B cell (primary cell): ENCODE data around the gene XYLT1.

Experiments used
- EZH2 ChIP-seq: IDR thresholded peaks from 2 replicates; pipeline ENCODE4 v1.6.1; 2012; ENCODE audit warnings: borderline replicate concordance, low read depth, mild to moderate bottlenecking, moderate library complexity, low read length; ENCODE audit not compliant: insufficient read depth, poor library complexity, severe bottlenecking
- TF ChIP-seq, protein P1 (sequence below): fragments of 200-600 bp; IDR thresholded peaks from one replicate; pipeline ENCODE4 v1.8.0; 2022; ENCODE audit warnings: antibody characterized with exemption, mild to moderate bottlenecking

DNA sequence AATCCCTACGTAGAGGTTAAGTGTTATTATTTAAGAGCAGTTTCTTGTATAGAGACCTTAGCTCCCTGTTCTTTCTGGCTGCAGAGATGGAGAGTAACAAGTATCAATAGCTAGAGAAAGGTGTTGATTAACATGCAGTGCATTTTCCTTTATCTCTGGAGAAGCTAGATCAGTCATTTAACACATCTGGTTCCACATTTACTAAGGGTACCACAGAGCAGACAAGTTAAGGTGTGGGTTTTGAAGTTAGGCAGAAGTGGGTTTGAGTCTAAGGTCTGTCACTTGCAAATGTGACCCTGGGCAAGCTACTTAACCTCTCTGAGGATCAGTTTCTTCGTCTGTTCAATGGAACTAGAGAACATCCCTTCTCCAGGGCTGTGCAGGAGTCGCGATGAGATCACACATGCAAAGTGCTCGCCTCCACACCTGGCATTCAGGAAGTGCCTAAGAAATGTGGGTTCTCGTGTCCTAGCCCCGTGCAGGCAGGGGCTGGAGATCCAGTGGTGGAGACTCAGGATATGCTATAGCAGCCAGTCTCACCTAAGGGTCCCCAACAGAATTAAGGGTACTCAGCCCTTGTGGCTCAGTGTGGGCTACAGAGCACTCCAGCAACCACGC is 224.4 kb downstream of the XYLT1 start:
- no peak for TF ChIP-seq EZH2
- TF ChIP-seq, protein P1, sequence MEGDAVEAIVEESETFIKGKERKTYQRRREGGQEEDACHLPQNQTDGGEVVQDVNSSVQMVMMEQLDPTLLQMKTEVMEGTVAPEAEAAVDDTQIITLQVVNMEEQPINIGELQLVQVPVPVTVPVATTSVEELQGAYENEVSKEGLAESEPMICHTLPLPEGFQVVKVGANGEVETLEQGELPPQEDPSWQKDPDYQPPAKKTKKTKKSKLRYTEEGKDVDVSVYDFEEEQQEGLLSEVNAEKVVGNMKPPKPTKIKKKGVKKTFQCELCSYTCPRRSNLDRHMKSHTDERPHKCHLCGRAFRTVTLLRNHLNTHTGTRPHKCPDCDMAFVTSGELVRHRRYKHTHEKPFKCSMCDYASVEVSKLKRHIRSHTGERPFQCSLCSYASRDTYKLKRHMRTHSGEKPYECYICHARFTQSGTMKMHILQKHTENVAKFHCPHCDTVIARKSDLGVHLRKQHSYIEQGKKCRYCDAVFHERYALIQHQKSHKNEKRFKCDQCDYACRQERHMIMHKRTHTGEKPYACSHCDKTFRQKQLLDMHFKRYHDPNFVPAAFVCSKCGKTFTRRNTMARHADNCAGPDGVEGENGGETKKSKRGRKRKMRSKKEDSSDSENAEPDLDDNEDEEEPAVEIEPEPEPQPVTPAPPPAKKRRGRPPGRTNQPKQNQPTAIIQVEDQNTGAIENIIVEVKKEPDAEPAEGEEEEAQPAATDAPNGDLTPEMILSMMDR, result no peak
